K562 (cell line): ENCODE measurements around the gene VEGFB.

Experiments used
- HDAC3 ChIP-seq: fragments of 450-650 bp; IDR thresholded peaks from 2 replicates; pipeline ENCODE4 v1.6.1; 2018; ENCODE audit warnings: borderline replicate concordance, mild to moderate bottlenecking, moderate library complexity; ENCODE audit not compliant: partially characterized antibody
- IFI16 ChIP-seq: fragments of 250-450 bp; sonication (Bioruptor Pico); IDR thresholded peaks from 2 replicates; pipeline ENCODE4 v2.1.2; 2022; ENCODE audit warnings: mild to moderate bottlenecking, inconsistent platforms
- SRF ChIP-seq, 2 experiments: fragments of 250-450, 450-650 bp in 1 of 2; sonication (Bioruptor Pico) in 1 of 2; sonication (generic) in 1 of 2; formaldehyde crosslinking; IDR thresholded peaks; 2 replicates each; pipeline versions ENCODE4 v1.5.0 to v1.5.1; 2020 to 2022; ENCODE audit warnings: mild to moderate bottlenecking in 1 of 2, missing genetic modification reagents in 1 of 2
- TCF7L2 ChIP-seq: fragments of 150-350 bp; IDR thresholded peaks from 2 replicates; pipeline ENCODE4 v1.6.1; 2016; ENCODE audit warnings: low read depth, mild to moderate bottlenecking, low read length, moderate library complexity
- YY1 ChIP-seq, 3 experiments: IDR thresholded peaks; 2 replicates each; pipeline ENCODE4 v1.6.1; 2011; ENCODE audit warnings: low read length in 2 of 3, mild to moderate bottlenecking in 2 of 3, moderate library complexity in 2 of 3, borderline replicate concordance in 1 of 3, control low read depth in 1 of 3, low read depth in 1 of 3; ENCODE audit not compliant: insufficient read depth in 3 of 3, insufficient replicate concordance in 2 of 3, control insufficient read depth in 1 of 3, insufficient read length in 1 of 3; ENCODE audit errors: extremely low read depth in 1 of 3
- ZNF274 ChIP-seq: IDR thresholded peaks from 2 replicates; pipeline ENCODE4 v1.6.1; 2011; ENCODE audit warnings: low read depth, mild to moderate bottlenecking, low read length, moderate library complexity, borderline replicate concordance
- TF ChIP-seq, protein P1 (sequence below): fragments of 450-650 bp; formaldehyde crosslinking; IDR thresholded peaks from 2 replicates; pipeline ENCODE4 v1.4.0; 2022; ENCODE audit warnings: missing genetic modification characterization

DNA sequence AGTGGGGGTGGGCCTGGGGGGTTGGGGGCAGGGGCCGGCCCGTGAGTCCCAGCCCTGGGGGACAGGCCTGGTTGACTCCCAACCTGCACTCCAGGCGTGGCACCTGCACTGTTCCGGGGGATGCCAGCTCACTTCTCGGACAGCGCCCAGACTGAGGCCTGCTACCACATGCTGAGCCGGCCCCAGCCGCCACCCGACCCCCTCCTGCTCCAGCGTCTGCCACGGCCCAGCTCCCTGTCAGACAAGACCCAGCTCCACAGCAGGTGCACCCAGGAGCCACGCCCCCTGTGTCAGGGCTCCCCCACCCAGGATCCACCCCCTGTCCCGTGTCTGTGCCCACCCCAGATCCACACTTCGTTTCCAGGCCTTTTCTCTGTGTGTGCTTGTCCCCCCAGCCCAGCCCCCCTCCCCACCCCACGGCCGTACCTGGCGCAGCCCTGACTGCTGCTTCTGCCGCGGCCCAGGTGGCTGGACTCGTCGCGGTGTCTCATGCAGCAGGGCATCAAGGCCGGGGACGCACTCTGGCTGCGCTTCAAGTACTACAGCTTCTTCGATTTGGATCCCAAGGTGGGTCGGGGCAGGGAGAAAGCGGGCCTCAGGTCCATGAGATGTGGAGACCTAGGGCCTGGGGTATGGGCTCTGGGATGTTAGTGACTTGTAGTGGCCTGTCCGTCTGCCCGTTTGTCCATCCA is 23.1 kb upstream of the VEGFB start:
- no peak for TF ChIP-seq YY1 (IDR thresholded peaks at IDR 0.05; ENCODE audit: borderline replicate concordance in 1 of 3, control insufficient read depth in 1 of 3, extremely low read depth in 1 of 3, insufficient read depth in 3 of 3, insufficient read length in 1 of 3, insufficient replicate concordance in 2 of 3, low read depth in 1 of 3, low read length in 2 of 3)
- TF ChIP-seq HDAC3, result no peak
- TF ChIP-seq SRF (CRISPR knock-in tag; IDR thresholded peaks at IDR 0.05), result no peak
- TF ChIP-seq, protein P1, sequence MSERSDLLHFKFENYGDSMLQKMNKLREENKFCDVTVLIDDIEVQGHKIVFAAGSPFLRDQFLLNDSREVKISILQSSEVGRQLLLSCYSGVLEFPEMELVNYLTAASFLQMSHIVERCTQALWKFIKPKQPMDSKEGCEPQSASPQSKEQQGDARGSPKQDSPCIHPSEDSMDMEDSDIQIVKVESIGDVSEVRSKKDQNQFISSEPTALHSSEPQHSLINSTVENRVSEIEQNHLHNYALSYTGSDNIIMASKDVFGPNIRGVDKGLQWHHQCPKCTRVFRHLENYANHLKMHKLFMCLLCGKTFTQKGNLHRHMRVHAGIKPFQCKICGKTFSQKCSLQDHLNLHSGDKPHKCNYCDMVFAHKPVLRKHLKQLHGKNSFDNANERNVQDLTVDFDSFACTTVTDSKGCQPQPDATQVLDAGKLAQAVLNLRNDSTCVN (CRISPR knock-in tag), result no peak
- TF ChIP-seq ZNF274, result no peak
- no peak for TF ChIP-seq IFI16 (CRISPR knock-in tag)
- no peak for TF ChIP-seq TCF7L2
